GM12801 (cell line): ENCODE results near the gene CFAP97D2.

Source experiments
- TF ChIP-seq, protein P1 (sequence below): IDR thresholded peaks from one replicate; pipeline ENCODE4 v1.5.1; 2011; ENCODE audit warnings: control low read depth; ENCODE audit not compliant: insufficient read length; ENCODE audit errors: extremely low read depth

CFAP97D2 gene

DNA sequence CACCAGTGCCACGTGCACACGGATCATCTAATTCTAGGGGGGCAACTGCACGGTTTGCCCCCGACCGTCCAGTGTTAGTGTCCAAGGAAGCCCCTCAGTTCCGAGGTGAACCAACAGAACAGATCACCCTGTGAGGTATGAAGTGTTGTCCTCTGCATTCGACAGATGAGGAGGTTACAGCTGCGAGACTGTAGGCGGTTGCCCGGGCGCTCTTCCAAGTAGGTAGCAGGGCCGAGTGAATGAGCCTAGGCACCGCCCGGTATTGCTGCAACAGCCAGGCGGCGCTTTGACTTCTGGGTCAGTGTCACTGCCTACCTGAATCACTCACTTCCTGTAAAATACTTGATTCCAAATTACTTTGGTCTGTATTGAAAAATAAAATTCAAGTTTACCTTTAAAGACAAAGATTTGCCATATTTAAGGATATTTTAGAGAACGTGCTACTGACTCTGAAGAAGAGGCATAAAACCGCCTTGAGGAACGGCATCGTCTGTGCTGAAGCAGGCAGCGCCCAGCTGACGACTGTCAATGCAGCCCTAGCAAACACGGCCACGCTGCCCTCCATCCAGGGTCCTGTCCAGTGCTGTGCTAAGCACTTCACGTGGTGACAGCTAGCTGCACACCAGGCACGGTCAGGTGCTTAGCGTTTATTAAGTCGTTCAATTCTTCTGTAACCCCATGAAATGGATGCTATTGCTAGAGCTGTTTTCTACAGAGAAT lies 27.3 kb upstream of the CFAP97D2 start:
- TF ChIP-seq, protein P1, sequence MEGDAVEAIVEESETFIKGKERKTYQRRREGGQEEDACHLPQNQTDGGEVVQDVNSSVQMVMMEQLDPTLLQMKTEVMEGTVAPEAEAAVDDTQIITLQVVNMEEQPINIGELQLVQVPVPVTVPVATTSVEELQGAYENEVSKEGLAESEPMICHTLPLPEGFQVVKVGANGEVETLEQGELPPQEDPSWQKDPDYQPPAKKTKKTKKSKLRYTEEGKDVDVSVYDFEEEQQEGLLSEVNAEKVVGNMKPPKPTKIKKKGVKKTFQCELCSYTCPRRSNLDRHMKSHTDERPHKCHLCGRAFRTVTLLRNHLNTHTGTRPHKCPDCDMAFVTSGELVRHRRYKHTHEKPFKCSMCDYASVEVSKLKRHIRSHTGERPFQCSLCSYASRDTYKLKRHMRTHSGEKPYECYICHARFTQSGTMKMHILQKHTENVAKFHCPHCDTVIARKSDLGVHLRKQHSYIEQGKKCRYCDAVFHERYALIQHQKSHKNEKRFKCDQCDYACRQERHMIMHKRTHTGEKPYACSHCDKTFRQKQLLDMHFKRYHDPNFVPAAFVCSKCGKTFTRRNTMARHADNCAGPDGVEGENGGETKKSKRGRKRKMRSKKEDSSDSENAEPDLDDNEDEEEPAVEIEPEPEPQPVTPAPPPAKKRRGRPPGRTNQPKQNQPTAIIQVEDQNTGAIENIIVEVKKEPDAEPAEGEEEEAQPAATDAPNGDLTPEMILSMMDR: no peak

DNA sequence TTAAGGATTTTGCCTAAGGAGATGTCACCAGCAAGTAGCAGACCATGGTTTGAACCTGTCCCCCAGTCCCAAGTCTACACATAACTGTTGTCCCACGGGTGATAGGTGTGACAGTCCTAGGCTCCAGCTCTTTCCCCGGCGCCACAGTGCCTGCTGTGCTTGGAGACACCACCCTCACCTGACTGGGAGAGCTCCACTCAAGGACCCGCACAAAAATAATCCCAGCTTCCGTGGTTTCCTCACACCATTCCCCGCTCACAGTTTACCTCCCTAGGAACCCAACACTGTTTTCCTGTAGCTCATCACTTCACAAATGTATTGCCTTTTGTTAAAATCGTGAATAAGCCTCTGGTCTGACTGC lies 26.8 kb upstream of the CFAP97D2 start:
- TF ChIP-seq, protein P1: no peak

DNA sequence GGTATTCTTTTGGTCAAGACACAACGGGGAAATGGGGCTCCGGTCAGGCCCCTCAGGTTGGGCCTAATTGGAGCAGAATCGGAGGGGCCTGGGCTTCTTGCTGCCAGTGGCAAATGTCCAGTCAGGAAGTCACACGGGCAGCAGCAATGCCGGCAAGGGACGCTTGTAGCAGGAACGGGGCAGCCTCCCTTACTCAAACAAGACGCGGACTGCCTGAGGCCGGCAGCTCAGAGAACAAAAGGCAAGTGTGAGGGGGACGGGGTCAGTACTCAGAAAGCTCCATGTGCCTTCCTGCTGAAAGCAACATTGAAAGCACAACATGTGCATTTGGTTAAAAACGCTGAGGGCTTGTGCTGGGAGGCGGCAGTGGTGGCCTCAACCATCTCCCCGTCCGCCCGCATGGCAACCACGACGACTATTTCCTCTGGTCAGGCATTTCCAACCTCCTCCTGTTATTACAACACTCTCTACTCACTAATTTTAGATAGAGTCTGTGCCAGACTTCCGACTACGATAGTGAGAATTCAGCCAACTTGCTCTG lies 26.2 kb upstream of the CFAP97D2 start:
- TF ChIP-seq, protein P1: no peak

DNA sequence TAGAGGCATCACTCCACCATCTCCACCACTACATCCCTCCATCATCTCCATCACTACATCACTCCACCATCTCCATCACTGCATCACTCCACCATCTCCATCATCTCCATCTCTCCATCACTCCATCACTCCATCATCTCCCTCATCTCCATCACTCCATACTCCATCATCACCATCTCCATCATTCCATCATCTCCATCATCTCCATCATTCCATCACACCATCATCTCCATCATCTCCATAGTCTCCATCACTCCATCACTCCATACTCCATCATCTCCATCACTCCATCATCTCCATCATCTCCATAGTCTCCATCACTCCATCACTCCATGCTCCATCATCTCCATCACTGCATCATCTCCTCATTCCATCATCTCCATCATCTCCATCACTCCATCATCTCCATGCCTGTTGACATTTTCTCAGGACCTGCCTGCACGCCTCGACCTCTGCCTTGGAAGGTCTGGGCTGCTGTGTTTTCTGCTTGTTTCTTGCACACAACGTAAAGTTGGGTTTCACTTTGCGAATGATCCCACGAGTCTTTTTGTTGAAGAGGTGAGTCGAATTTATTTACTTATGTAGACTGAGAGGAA lies 25.5 kb upstream of the CFAP97D2 start:
- TF ChIP-seq, protein P1: no peak

DNA sequence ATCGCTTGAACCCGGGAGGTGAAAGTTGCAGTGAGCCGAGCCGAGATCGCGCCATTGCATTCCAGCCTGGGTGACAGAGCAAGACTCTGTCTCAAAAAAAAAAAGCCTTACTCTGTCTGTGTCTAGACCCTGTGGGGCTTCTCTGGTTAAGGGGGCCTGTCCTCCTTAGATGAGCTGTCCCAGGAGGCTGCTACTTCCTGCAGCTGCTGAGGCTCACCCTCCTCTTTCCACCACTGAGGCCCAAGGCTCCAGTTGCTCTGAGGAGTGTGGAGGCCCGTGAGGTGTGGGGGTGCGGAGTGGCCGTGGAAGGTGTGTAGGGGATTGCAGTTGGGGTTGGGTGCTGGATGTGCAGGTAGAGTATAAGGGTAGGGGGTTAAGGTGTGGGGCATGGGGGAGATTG lies 24.6 kb upstream of the CFAP97D2 start:
- TF ChIP-seq, protein P1: no peak

DNA sequence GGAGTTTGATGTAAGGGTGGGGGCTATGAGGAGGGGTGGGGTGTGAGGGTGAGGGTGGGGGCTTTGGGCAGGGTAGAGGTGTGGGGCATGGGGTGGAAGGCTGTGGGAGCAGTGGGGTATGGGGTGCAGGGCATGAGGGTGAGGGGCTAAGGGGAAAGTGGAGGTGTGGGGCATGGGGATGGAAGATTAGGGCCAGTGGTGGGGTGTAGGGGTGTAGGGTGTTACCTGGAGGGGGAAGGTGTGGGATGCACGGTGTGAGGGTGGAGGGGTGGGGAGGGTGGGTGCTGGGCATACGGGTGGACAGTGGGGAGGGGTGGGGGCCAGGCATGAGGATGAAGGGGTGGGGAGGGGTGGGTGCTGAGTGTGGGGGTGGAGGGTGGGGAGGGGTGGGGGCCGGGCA lies 23.7 kb upstream of the CFAP97D2 start:
- TF ChIP-seq, protein P1: no peak

DNA sequence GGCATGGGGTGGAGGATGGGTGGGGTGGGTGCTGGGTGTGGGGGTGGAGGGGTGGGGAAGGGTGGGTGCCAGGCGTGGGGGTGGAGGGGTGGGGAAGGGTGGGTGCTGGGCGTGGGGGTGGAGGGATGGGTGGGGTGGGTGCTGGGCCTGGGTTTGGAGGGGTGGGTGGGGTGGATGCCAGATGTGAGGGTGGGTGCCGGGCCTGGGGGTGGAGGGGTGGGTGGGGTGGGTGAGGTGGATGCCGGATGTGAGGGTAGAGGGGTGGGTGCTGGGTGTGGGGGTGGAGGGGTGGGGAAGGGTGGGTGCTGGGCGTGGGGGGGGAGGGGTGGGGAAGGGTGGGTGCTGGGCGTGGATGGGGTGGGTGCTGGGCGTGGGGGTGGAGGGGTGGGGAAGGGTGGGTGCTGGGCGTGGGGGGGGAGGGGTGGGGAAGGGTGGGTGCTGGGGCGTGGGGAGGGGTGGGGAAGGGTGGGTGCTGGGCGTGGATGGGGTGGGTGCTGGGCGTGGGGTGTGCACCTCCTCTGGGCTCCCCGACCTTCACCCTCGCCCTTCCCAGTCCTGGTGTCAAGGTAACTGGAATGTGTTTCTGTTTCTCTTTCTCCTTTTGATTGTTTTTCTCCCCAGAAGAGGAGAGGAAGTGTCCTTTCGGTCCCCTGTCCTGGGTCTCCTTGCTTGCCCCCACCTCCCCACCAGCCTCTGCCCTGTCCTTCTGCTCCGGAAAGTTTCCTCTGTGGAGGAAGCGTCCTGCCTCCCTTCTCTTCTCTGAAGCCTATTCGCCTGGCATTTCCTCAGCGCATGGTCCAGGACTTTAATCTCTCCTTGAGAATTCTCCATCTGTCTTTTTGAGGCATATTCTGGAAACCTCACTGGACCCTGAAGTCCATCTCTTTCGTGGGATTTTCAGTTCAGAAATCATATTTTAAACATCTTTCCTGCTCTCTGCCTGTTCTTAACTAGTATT lies 22.9 kb upstream of the CFAP97D2 start:
- TF ChIP-seq, protein P1: no peak
